IMR-90 (cell line): ENCODE measurements around the gene TBCA. TPM values are rescaled to one million over a fixed set of nuclear protein-coding genes. Genes with fewer than 3 reads are reported as not detected.

Experiments
- ATAC-seq: fragments of 200-7000 bp; cut with Tn5 transposase; 2 replicates; pipeline ENCODE4 v1.9.1; 2020; ENCODE audit warnings: low read depth, mild to moderate bottlenecking, moderate library complexity
- BruUV-seq: library from RNA; stranded (reverse); fragments of 400-500 nt; replicated peaks from 2 replicates; lab custom pipeline; 2021; lab: Mats Ljungman, UMichigan
- CTCF ChIA-PET: fragments of 300-600 bp; formaldehyde crosslinking; extraction: SDS; loops from one replicate; lab custom pipeline; 2021; ENCODE audit warnings: antibody characterized with exemption; lab: Yijun Ruan, JAX
- POLR2A ChIA-PET: fragments of 300-600 bp; sonication (Branson Sonifier 250); formaldehyde crosslinking; loops from one replicate; lab custom pipeline; 2022; ENCODE audit warnings: antibody characterized with exemption; ENCODE audit not compliant: unreplicated experiment; lab: Charles Lee
- DNase-seq: peaks from one replicate; pipeline ENCODE4 v3.0.0; 2013
- H2AFZ ChIP-seq: replicated peaks from 2 replicates; pipeline ENCODE3; 2013; ENCODE audit warnings: low read length, mild to moderate bottlenecking; ENCODE audit not compliant: poor library complexity
- H2AK5ac ChIP-seq: 2 replicates; pipeline ENCODE4 v1.6.1; 2013; ENCODE audit warnings: low read depth, low read length, inconsistent platforms
- H2AK9ac ChIP-seq: replicated peaks from 2 replicates; pipeline ENCODE3; 2013; ENCODE audit warnings: mild to moderate bottlenecking, low read depth, low read length, moderate library complexity; ENCODE audit not compliant: poor library complexity
- H2BK120ac ChIP-seq: 2 replicates; pipeline ENCODE4 v1.6.1; 2013; ENCODE audit warnings: low read depth, low read length, inconsistent platforms
- H2BK15ac ChIP-seq: 3 replicates; pipeline ENCODE4 v1.6.1; 2013; ENCODE audit warnings: low read depth, low read length, inconsistent platforms
- H2BK20ac ChIP-seq: 2 replicates; pipeline ENCODE4 v1.6.1; 2013; ENCODE audit warnings: low read depth, mild to moderate bottlenecking, inconsistent platforms, low read length, moderate library complexity
- H2BK5ac ChIP-seq: 2 replicates; pipeline ENCODE4 v1.6.1; 2013; ENCODE audit warnings: mild to moderate bottlenecking, low read depth, low read length, inconsistent platforms; ENCODE audit not compliant: poor library complexity, severe bottlenecking
- H3K14ac ChIP-seq: replicated peaks from 2 replicates; pipeline ENCODE4 v1.6.1; 2013; ENCODE audit warnings: low read depth, low read length, inconsistent platforms
- H3K18ac ChIP-seq: 2 replicates; pipeline ENCODE4 v1.6.1; 2013; ENCODE audit warnings: low read depth, low read length, control low read depth
- H3K23ac ChIP-seq: 2 replicates; pipeline ENCODE4 v1.6.1; 2013; ENCODE audit warnings: low read depth, low read length, inconsistent platforms
- H3K27ac ChIP-seq: 2 replicates; pipeline ENCODE4 v1.5.1; 2013; ENCODE audit warnings: mild to moderate bottlenecking, control low read depth, low read length; ENCODE audit not compliant: insufficient read depth
- H3K27me3 ChIP-seq: 2 replicates; pipeline ENCODE4 v1.6.1; 2013; ENCODE audit warnings: low read length; ENCODE audit not compliant: control insufficient read depth, insufficient read depth
- H3K36me3 ChIP-seq: 2 replicates; pipeline ENCODE4 v1.6.1; 2013; ENCODE audit warnings: low read length, mixed read lengths; ENCODE audit not compliant: control insufficient read depth, insufficient read depth
- H3K4ac ChIP-seq: 2 replicates; pipeline ENCODE4 v1.6.1; 2013; ENCODE audit warnings: low read depth, low read length, inconsistent platforms
- H3K4me1 ChIP-seq: 2 replicates; pipeline ENCODE4 v1.6.1; 2013; ENCODE audit warnings: low read length, mixed read lengths; ENCODE audit not compliant: control insufficient read depth, insufficient read depth
- H3K4me2 ChIP-seq: 2 replicates; pipeline ENCODE4 v1.6.1; 2013; ENCODE audit warnings: low read depth, mild to moderate bottlenecking, control low read depth, low read length, moderate library complexity
- H3K4me3 ChIP-seq: 2 replicates; pipeline ENCODE4 v1.5.1; 2013; ENCODE audit warnings: low read depth, mild to moderate bottlenecking, control low read depth, low read length, moderate library complexity; ENCODE audit not compliant: insufficient read depth
- H3K56ac ChIP-seq: 2 replicates; pipeline ENCODE4 v1.6.1; 2013; ENCODE audit warnings: low read length, inconsistent platforms; ENCODE audit not compliant: insufficient read depth; ENCODE audit errors: extremely low read depth
- H3K79me1 ChIP-seq, 2 experiments: 2 replicates each; pipeline ENCODE4 v1.6.1; 2013; ENCODE audit warnings: low read length in 2 of 2, inconsistent platforms in 1 of 2, low read depth in 1 of 2
- H3K9ac ChIP-seq: 2 replicates; pipeline ENCODE4 v1.6.1; 2013; ENCODE audit warnings: low read depth, low read length, control low read depth
- H3K9me1 ChIP-seq: 2 replicates; pipeline ENCODE4 v1.6.1; 2013; ENCODE audit warnings: low read length, inconsistent platforms; ENCODE audit not compliant: insufficient read depth
- H3K9me3 ChIP-seq: 2 replicates; pipeline ENCODE4 v1.6.1; 2013; ENCODE audit warnings: low read length; ENCODE audit not compliant: control insufficient read depth, insufficient read depth
- H4K20me1 ChIP-seq: 2 replicates; pipeline ENCODE4 v1.6.1; 2013; ENCODE audit warnings: low read length, inconsistent platforms; ENCODE audit not compliant: insufficient read depth
- H4K5ac ChIP-seq: 2 replicates; pipeline ENCODE4 v1.6.1; 2013; ENCODE audit warnings: mild to moderate bottlenecking, low read depth, low read length, control low read depth
- H4K8ac ChIP-seq, 2 experiments: 2 replicates each; pipeline ENCODE4 v1.6.1; 2013; ENCODE audit warnings: low read depth in 2 of 2, low read length in 2 of 2, control low read depth in 1 of 2, inconsistent platforms in 1 of 2
- H4K91ac ChIP-seq: 2 replicates; pipeline ENCODE4 v1.6.1; 2013; ENCODE audit warnings: low read depth, low read length, inconsistent platforms; ENCODE audit not compliant: insufficient read depth
- CHD1 ChIP-seq: IDR thresholded peaks from 2 replicates; pipeline ENCODE4 v1.6.1; 2012; ENCODE audit warnings: low read depth, low read length, improper control_type of control experiment
- MXI1 ChIP-seq: IDR thresholded peaks from 2 replicates; pipeline ENCODE4 v1.6.1; 2012; ENCODE audit warnings: low read depth, mild to moderate bottlenecking, low read length, moderate library complexity, borderline replicate concordance
- WGBS, 2 experiments: methylation state at CpG; one replicate each; pipeline versions ENCODE4 v1.1.5 to v1.1.7; 2013; ENCODE audit warnings: missing lambda C conversion rate in 2 of 2; ENCODE audit not compliant: insufficient read length in 1 of 2; ENCODE audit errors: extremely low coverage in 2 of 2; 5-methylcytosine and 5-hydroxymethylcytosine counted together
- dilution Hi-C: fragments of 300-500 bp; cut with HindIII; formaldehyde crosslinking; loops from one replicate; pipeline ENCODE4 v1.14.3; 2018; ENCODE audit warnings: low sequenced_read_pairs; ENCODE audit not compliant: unreplicated experiment
- in situ Hi-C: fragments of 300-500 bp; cut with MboI; formaldehyde crosslinking; loops from 3 replicates; pipeline ENCODE4 v1.14.3; 2019; ENCODE audit warnings: low sequenced_read_pairs, inconsistent platforms, mixed read lengths
- intact Hi-C: fragments of 100-400 bp; cut with micrococcal nuclease; formaldehyde crosslinking; loops from 2 replicates; pipeline ENCODE4 v1.10.0; 2022
- polyA plus RNA-seq, 3 experiments: library from polyadenylated mRNA; depleted of rRNA; stranded (reverse); fragments of >200 nt; gene quantifications; 2 replicates each; pipeline ENCODE4 v1.2.3, GENCODE V29; 2012; ENCODE audit warnings: low replicate concordance in 1 of 3
- total RNA-seq: library from RNA; depleted of rRNA; stranded (reverse); fragments of >200 nt; gene quantifications from 2 replicates; pipeline ENCODE4 v1.2.3, GENCODE V29; 2012

TBCA gene
- total and polyA plus RNA-seq, 2 of the 4 experiments (the other 2 are of a cell fraction), result 6.1 to 137 TPM

GRCh38 chr5:77670526-77670925 is 105.6 kb downstream of the TBCA start:
- Histone ChIP-seq H4K5ac (no peak overlapping the region), H4K91ac (no peak overlapping the region), H2AFZ (no peak overlapping the region), H3K79me1 (no peaks in the 10 kb centered on the region), H3K9ac (no peak overlapping the region), H3K9me1 (no peaks in the 10 kb centered on the region), H3K18ac (no peak overlapping the region), H3K23ac (no peak overlapping the region), H3K4me2 (no peak overlapping the region), H3K36me3 (no peaks in the 10 kb centered on the region), H3K4me1 (no peaks in the 10 kb centered on the region), H2BK20ac (no peak overlapping the region), H2BK15ac (no peak overlapping the region), H2BK120ac (no peak overlapping the region), H2BK5ac (no peak overlapping the region), H3K14ac (no peak overlapping the region), H3K4me3 (no peak overlapping the region), H3K27me3 (peaks cover 42% of the 10 kb centered on the region), H4K20me1 (no peaks in the 10 kb centered on the region), H4K8ac (no peak overlapping the region), H3K56ac (no peak overlapping the region), H3K27ac (no peak overlapping the region), H3K9me3 (no peaks in the 10 kb centered on the region), H3K4ac (no peak overlapping the region), H2AK5ac (no peak overlapping the region), H2AK9ac (no peak overlapping the region)
- in situ Hi-C loops (no loop called here), intact Hi-C loops (no loop called here), dilution Hi-C loops (no loop called here)
- no peak for ATAC-seq
- ChIA-PET CTCF (no interaction called here), POLR2A (no interaction called here)
- BruUV-seq, result no TSS peak
- TF ChIP-seq CHD1, result no peak
- TF ChIP-seq MXI1, result no peak
- no CpG with 5 or more reads among the region's 3 CpGs for WGBS, 2 experiments
- no peak for DNase-seq
